Medulla oblongata (tissue), 1 donor: ENCODE measurements around the gene CACNA1F.

Experiments used
- DNase-seq: peaks from one replicate; pipeline ENCODE4 v3.0.0-alpha.2; 2015; ENCODE audit errors: extremely low spot score

CACNA1F gene

DNA sequence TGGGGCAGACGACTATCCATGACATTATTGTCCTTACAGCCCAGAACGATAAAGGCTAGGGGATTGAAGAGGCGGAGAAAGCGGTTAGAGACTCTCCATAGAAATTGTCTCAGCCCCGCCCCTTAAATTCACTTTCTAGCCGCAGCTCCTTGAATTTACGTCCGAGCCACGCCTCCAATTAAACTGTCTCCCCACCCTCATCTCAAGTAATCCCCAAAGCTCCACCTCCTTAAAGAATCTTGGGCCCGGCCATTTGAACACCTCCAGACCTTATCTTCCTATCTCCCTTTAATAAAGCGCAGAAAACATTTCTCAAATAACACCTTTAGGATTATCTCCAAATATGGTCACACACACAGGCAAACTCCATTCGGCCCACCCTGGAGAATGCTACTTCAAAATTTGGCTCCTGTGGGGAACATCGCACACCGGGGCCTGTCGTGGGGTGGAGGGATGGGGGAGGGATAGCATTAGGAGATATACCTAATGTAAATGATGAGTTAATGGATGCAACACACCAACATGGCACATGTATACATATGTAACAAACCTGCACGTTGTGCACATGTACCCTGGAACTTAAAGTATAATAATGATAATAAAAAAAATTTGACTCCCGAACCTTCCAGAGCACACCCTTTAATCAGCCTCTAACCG, 77.8 kb downstream of the CACNA1F start:
- no peak for DNase-seq
